ENCODE measurements around the gene P3R3URF.
A peak's percentile ranks its signal among the peaks of the same experiment; 100 is the strongest.

Gene P3R3URF

DNA sequence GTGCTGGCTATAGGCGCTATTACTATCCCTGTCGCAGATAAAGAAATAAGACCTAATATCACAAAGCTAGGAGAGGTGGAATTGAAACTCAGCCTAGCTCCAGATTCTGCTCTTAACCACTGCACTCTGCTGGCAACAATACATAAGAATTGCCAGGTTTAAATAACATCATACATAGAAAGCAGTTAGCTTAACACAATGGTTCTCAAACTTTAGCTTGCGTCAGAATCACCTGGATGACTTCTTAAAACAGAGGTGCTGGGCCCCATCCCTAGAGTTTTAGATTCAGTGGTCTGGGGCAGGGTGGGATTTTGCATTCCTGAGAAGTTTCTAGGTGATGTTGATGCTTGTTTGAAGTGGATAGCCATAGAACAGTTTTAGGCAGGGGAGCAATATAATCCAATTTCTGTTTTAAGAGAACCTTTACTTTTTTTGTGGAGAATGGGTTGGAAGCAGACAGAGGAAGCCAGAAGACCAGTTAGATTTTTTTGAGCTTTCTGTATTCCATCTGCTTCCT lies 23.0 kb upstream of the P3R3URF start:
- TF ChIP-seq, protein P1, sequence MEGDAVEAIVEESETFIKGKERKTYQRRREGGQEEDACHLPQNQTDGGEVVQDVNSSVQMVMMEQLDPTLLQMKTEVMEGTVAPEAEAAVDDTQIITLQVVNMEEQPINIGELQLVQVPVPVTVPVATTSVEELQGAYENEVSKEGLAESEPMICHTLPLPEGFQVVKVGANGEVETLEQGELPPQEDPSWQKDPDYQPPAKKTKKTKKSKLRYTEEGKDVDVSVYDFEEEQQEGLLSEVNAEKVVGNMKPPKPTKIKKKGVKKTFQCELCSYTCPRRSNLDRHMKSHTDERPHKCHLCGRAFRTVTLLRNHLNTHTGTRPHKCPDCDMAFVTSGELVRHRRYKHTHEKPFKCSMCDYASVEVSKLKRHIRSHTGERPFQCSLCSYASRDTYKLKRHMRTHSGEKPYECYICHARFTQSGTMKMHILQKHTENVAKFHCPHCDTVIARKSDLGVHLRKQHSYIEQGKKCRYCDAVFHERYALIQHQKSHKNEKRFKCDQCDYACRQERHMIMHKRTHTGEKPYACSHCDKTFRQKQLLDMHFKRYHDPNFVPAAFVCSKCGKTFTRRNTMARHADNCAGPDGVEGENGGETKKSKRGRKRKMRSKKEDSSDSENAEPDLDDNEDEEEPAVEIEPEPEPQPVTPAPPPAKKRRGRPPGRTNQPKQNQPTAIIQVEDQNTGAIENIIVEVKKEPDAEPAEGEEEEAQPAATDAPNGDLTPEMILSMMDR (IDR thresholded peaks at IDR 0.05): no peak

DNA sequence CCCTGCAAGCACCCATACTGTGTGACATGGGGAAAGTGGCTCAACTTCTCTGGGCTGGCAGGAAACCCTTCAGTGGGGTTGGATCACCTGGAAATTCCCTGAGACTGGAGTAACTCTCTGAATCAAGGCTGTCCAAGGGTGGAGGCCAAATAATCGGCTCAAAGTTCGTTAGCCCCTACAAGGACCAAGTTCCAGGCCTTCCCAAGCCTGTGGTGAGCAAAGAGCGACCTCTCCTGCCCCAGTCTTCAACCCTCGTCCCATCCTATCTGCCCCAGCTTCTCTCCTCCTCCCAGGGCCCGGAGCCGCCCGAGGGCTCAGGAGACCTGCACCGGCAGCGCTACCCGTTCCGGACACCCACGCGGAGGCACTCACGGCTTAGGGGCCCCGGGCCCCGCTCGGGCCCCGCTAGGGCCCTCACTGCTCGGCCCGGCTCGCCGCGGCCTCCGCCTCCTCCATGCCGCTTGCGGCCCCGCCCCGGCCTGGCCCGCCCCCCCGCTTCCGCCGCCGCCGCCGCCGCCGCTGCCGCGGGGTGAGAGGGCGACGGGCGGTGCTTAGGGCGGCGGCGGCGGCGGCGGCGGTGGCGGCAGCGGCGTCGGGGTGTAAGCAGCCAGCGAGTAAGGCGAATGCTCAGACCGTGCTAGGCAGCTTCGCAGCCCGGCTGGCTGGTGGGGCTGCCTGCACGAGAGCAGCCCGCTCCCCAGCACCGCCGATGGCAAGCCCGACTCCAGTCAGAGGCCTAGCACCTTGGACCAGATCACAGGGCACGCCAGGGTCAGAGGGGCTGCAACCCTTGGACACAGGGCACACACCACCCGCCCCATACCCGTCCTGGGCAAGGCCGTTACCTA lies 21.9 kb upstream of the P3R3URF start, which contains the start of gene POMGNT1:
Gene POMGNT1 (minus strand): TSS at position 471 of the 848 bp plus-strand sequence. CDS start 613 bp downstream, outside the sequence.
- TF ChIP-seq, protein P1 (IDR thresholded peaks at IDR 0.05): peak; percentile 44; the same call in 1 of the 2 replicates

DNA sequence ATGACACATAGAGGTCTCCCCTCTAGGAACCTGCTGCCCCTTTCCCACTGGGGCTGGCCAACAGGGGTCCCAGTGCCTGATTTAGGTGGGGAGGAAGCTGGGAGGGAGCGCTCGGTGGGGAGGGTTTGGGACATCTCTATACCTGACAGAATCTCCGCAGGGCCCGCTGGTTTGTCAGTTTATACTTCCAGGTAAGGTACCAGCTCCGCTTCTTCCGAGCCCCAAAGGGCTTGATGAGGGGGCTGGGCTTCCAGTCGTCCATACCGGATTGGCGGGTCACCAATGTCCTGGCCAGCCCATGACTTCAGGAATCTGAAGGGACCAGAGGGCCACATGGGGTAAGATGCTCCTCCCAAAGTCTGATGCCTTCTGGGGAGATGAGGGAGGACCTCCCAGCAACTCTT lies 21.3 kb upstream of the P3R3URF start:
- TF ChIP-seq, protein P1 (IDR thresholded peaks at IDR 0.05): no peak

DNA sequence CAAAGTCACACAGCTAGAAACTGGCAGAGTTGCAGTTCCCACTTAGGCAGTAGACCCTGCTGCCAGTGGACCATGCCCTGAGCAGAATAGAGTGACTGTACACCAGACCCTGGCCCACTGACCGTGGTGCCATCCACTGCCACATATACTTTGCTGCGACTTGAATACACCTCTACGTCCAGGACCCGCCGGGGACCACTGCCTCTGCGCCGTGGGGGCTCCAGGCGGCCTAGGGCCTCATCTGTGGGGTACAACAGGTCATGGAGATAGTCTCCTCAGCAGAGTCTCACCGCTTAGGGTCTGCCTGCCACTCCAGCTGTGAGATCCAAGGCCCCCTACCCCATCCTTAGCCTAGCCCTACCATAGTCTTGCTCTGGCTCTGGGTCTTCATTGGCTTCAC lies 20.3 kb upstream of the P3R3URF start:
- TF ChIP-seq, protein P1 (IDR thresholded peaks at IDR 0.05): no peak

DNA sequence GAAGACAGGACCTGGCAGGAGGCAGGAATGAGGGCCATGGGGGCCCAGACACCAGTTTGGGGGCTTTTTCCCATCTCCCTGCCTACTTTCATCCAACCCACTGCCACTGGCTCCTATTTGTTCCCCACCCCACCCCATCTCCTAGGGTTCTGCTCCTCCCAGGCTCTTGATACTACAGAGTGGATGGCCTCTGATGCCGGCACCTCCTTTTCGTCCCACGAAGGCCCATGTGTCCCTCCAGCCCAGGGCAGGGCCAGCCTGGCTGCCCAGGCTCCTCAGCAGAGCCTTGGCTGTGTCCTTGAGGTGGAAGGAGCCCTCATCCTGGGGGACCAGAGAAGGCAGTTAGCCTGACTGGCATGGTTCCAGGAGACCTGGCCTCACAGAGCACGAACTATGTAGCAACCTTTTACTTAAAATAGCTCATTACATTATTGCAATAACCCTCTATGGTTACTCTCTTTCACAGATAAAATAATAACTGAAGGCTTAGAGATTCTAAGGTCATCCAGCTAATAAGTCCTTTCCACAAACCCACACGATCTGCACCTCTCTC lies 18.4 kb upstream of the P3R3URF start:
- TF ChIP-seq, protein P1 (IDR thresholded peaks at IDR 0.05): no peak

DNA sequence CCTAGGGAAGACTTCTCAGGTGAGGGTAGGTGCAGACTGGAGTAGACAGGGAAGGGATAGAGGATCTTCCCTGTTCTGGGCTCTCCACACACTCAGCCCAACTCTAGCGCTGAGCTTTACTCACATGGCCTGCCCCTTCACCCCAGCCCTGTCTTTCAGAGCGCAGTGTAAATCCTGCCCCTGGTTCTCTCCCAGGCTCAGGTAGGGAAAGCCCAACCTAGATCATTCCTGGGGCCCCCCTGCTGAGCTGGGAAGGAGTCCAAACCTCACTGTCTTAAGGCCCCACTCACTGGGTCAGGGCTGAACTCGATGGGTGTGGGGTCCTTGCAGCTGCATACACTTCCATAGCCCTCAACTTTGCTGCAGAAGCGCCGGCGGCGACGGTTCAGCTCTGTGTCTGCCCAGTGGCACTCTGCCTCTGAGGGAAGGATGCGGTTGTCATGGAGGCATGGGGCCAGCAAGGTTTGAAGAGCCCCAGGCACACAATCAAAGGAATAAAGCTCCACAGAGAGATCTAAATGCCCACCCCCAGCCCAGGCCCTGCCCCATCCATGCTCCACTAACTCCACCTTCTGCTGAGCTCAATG lies 17.8 kb upstream of the P3R3URF start:
- TF ChIP-seq, protein P1 (IDR thresholded peaks at IDR 0.05): no peak

DNA sequence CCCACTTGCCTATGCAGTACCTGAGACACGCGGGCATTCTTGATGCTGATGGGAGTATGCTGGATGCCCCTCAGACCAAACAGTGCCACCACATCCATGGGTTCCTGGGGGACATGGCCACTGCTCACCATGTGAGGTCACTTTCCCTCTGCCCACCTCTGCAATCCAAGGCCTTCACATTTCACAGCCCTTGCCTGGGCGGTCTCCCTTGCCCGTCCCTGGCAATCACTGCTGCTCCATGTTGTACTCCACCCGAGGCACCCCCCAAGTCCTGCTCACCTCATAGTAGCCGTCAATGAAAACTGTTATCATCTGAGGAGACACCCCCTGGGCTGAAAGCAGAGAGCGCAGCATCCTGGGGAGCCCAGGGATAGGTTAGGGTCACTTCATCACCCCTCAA lies 17.0 kb upstream of the P3R3URF start:
- TF ChIP-seq, protein P1 (IDR thresholded peaks at IDR 0.05): no peak
